Measurements from ENCODE around the gene NUPR1. TPM values are rescaled to one million over a fixed set of nuclear protein-coding genes. Genes with fewer than 3 reads are reported as not detected.

The NUPR1 gene
- total and polyA plus RNA-seq, 2 of the 13 experiments (the other 11 are each of a cell fraction or from before 2014, with no cell fraction given) = 18.0 to 25.6 TPM

DNA sequence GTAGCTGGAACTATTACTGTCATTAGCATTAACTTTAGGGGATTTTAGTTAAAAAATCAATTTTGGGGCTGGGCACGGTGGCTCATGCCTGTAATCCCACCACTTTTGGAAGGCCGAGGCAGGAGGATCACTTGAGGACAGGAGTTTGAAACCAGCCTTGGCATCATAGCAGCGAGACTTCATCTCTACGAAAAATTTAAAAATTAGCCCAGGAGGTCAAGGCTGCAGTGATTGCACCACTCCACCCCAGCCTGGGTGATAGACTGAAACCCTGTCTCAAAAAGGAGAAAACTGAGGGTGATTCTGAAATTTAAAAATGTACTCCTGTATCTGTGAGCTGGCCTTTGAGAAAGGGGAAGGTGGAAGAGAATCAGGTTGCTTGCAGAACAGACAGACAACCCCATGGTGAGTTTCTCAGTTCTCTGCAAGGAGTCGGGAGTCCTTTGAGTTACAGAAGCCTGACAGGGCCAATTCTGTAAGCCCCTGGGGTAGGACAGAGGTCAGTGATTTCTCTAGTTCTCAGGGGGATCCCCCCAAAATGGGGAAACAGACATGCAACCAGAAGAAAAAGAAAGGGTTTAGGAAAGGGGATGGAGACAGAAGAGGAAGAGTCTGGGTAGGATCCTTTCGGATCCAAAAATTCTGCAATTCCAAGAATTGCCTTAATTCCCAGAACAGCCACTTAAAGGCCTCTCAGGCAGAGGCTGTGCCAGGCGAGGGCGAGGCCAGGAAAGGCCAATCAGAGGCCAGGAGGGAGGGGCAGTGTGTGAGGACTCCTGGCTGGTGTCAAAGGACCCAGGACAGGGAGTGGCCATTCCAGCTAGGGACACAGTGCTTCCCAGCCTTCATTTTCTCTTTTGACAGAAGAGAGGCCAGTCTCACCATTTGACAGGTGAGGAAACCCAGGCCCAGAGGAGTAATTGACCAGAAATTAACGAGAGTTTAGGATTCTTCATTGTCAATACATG lies 6.7 kb downstream of the NUPR1 start (continued):
- TF ChIP-seq, protein P1, sequence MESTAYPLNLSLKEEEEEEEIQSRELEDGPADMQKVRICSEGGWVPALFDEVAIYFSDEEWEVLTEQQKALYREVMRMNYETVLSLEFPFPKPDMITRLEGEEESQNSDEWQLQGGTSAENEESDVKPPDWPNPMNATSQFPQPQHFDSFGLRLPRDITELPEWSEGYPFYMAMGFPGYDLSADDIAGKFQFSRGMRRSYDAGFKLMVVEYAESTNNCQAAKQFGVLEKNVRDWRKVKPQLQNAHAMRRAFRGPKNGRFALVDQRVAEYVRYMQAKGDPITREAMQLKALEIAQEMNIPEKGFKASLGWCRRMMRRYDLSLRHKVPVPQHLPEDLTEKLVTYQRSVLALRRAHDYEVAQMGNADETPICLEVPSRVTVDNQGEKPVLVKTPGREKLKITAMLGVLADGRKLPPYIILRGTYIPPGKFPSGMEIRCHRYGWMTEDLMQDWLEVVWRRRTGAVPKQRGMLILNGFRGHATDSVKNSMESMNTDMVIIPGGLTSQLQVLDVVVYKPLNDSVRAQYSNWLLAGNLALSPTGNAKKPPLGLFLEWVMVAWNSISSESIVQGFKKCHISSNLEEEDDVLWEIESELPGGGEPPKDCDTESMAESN (CRISPR knock-in tag; conservative IDR thresholded peaks at IDR 0.05) = no peak
- TF ChIP-seq SOX13 (IDR thresholded peaks at IDR 0.05) (no peak), SOX13 (CRISPR knock-in tag; conservative IDR thresholded peaks at IDR 0.05 in 1 of 2, IDR thresholded peaks at IDR 0.05 in 1 of 2) (no peak), PITX1 (CRISPR knock-in tag; IDR thresholded peaks at IDR 0.05) (peak; percentile 16; the same call in 1 of the 2 replicates), TEAD3 (CRISPR knock-in tag; optimal IDR thresholded peaks at IDR 0.05; ENCODE audit: borderline replicate concordance) (peak; percentile 66), CBX5 (CRISPR knock-in tag; IDR thresholded peaks at IDR 0.05; ENCODE audit: borderline replicate concordance) (no peak), HNRNPUL1 (IDR thresholded peaks at IDR 0.05; ENCODE audit: low read depth, low read length) (no peak), ZMYM4 (CRISPR knock-in tag; IDR thresholded peaks at IDR 0.05) (0 out of 2 replicates have a peak, but pooled peaks have one; percentile 12), ZNF264 (CRISPR knock-in tag; IDR thresholded peaks at IDR 0.05) (no peak), MBNL3 (CRISPR knock-in tag; conservative IDR thresholded peaks at IDR 0.05) (no peak), BORCS8-MEF2B (CRISPR knock-in tag; IDR thresholded peaks at IDR 0.05) (no peak)
- TF ChIP-seq, protein P2, sequence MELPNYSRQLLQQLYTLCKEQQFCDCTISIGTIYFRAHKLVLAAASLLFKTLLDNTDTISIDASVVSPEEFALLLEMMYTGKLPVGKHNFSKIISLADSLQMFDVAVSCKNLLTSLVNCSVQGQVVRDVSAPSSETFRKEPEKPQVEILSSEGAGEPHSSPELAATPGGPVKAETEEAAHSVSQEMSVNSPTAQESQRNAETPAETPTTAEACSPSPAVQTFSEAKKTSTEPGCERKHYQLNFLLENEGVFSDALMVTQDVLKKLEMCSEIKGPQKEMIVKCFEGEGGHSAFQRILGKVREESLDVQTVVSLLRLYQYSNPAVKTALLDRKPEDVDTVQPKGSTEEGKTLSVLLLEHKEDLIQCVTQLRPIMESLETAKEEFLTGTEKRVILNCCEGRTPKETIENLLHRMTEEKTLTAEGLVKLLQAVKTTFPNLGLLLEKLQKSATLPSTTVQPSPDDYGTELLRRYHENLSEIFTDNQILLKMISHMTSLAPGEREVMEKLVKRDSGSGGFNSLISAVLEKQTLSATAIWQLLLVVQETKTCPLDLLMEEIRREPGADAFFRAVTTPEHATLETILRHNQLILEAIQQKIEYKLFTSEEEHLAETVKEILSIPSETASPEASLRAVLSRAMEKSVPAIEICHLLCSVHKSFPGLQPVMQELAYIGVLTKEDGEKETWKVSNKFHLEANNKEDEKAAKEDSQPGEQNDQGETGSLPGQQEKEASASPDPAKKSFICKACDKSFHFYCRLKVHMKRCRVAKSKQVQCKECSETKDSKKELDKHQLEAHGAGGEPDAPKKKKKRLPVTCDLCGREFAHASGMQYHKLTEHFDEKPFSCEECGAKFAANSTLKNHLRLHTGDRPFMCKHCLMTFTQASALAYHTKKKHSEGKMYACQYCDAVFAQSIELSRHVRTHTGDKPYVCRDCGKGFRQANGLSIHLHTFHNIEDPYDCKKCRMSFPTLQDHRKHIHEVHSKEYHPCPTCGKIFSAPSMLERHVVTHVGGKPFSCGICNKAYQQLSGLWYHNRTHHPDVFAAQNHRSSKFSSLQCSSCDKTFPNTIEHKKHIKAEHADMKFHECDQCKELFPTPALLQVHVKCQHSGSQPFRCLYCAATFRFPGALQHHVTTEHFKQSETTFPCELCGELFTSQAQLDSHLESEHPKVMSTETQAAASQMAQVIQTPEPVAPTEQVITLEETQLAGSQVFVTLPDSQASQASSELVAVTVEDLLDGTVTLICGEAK (IDR thresholded peaks at IDR 0.05) = no peak
- TF ChIP-seq, protein P2 (CRISPR knock-in tag; IDR thresholded peaks at IDR 0.05) = no peak
